Fibroblast of upper back skin (primary cell): ENCODE results near the gene ECHS1.
A peak's percentile ranks its signal among the peaks of the same experiment; 100 is the strongest.
"Not testable (repeated sequence)": the region's sequence is repeated elsewhere in the genome, so short reads cannot be mapped to it uniquely, and the experiment has no call there.

Experiments used
- DNase-seq: peaks from one replicate; pipeline ENCODE4 v3.0.0-alpha.2; 2013

Gene ECHS1

DNA sequence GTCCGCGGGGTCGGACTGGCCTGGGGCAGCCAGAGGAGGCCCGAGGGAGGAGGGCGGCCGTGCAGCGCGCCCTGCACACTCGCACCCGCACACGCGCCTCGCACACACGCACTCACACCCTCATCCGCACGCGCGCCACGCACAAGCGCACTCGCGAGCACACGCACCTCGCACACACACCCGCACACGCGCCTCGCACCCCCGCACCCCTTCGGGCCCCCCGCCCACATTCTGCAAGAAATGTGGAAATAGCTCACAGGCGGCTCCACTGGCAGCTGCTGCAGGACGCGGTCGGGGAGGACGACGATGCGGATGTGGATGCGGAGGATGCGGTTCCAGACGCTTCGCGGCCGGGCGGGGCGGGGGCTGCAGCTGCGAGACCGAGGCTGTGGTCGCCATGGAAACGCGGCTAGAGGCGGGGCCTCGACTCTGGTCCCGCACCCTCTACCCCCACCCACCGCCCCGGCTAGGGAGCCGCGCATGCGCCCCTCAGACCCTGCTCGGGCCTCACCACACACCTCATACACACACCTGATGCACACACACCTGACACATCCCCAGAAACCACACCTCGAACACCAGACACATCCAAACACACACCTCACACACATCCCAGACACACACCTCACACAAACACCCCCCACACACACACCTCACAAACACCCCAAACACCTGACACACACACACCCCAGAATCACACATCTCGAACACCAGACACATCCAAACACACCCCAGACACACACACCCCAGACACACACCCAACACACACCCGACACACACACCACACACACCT lies 36.4 kb downstream of the ECHS1 start, which contains the start of gene CALY:
Gene CALY (minus strand): TSS at position 320 of the 793 bp plus-strand sequence. CDS start 7,907 bp downstream, outside the sequence.
- DNase-seq = no peak

DNA sequence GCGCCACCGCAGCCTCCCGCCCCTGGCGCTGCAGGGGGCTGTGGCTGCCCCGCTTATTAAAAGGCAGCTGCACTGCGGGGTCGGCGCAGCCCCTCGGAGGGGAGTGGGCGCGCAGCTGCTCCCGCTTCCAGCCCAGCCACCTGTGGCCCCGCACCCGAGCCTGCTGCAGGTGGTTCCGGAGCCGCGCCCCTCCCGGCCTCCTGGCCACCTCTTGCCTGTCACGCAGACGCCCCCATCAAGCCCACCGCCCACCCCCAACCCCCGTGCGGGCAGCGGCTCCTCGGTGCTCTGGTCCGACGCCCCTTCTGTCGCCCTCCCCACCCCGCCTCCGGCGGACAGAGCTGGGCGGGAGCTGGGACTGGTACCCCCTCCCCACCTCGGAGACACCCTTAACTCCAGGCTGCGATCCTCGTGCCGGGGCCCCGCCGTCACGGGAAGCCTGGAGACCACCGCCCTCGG lies 37.0 kb downstream of the ECHS1 start:
- DNase-seq = no peak

DNA sequence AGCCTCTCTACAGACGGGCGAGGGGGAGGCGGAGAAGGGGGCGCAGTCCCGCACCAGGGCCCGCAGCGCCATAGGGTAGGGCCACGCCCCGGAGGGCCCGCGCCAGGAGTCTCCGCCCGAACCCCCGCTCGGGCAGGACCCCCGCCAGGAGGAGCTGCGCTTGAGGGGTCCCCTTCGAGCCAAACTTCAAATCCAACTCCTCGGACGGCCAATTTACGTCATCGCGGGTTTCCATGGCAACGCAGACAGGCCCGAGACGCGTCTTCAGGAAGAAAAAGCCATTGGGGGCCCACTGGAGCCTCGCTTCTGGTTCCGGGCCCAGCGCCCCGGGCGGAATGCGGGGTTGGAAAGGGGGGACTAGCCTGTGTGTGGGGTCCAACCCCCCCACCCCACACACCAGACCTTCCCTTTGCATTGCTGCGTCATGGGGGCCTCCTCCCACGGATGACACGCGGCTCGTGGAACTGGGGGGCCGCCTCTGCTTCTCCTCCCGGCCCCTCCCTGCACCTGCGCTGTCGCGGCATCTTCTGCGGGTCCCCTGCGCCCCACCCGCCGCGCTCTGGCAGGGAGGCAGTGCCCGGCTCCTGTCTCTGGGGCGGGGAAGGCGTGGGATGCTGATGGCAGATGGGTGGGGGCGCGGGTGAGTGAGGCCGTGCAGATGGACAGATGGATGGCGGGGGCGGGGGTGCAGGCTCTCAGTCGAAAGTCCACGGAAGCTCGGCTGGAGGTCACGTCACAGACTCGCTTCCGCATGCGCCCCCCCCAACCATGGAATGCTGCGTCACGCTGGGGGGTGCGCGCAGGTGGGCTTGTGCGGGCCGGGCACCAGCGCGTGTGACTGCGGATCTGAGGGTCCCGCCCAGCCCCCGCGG lies 37.7 kb downstream of the ECHS1 start:
- peak; percentile 53 for DNase-seq

DNA sequence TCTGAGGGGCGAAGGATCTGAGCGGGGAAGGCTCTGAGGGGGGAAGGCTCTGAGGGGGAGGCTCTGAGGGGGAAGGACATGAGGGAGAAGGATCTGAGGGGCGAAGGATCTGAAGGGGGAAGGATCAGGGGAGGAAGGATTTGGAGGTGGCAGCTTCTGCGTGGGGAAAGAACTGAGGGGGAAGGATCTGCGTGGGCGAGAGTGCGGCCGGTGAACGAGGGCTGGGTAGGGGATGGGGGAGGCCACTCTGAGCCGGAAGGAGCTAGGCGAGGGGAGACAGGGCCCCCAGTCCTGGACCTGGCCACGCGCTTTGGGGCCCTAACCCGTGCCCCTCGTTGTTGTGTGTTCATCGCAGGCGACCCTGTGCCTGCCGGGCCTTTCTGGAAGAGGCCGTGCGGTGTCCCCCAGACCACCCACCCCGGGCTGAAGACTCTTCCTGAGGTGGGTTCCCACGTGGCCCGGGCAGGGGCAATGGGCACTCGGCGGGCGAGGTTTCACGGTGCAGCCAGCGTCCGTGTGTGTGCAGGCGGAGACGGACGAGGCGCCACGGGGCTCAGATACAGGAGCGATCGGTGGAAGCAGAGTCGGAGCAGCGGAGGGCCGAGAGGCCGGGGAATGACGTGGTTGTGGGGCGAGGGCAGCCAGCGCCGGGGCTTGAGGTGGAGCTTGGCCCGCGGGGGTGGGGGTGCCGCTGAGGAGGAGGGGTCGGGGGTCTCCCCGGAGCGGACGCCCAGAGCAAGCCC lies 38.5 kb downstream of the ECHS1 start:
- DNase-seq = no peak

DNA sequence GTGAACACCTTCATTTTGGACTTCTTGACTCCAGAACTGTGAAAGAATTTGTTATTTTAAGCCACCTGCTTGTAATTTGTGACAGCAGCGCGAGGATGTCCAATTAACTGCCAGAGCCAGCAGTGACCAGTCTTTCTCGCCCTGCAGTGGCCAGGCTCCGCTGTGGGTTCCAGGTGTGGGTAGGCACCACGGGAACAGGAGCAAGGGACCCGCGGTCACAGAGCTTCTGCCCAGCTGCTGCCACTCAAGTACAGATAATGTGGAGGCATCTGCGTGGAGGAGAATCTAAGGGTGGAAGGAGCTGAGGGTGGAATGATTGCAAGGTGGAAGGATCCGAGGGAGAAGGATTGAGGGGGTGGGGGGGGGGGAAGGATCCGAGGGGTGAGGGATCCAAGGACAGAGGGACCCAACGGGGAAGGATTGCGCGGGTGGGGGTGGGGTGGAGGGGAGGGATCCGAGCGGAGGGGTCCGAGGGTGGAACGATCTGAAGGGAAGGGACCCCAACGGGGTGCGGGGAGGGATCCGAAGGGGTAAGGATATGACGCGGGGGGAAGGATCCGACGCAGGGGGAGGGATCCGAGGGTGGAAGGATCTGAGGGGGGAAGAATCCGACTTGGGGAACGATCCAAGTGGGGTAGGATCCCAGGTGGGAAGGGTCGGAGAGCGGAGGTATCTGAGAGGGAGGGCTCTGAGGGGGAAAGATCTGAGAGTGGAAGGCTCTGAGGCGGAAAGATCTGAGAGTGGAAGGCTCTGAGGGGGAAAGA lies 40.0 kb downstream of the ECHS1 start:
- no peak for DNase-seq

DNA sequence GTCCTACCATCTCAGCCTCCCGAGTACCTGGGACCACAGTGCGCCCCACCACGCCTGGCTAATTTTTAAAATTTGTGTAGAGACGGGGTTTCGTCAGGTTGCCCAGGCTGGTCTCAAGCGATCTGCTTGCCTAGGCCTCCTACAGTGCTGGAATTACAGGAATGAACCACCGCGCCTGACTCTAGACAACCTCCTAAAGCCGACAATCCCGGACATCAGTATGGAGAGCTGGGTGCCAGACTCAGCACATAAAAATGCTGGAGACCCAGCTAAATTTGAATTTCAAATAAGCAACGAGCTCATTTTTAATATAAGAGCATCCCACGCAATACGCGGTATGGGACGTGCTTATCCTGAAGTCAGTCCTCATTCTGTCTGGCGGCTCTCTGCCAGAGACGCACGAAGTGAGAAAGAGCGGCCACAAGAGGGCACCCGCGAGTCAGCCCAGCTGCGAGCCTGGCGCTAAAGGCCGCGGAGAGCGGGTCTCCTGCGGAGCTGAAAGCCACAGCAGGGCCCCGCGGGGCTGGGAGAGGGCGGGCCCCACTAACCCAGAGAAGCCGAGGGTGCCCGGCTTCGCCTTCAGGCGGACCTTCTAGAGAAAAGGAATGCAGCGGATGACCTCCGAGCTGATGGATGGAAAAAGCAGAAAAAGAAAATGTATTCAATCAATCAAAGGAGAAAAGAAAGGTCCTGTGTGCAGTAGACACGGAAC lies 43.5 kb downstream of the ECHS1 start:
- DNase-seq = peak; percentile 83

DNA sequence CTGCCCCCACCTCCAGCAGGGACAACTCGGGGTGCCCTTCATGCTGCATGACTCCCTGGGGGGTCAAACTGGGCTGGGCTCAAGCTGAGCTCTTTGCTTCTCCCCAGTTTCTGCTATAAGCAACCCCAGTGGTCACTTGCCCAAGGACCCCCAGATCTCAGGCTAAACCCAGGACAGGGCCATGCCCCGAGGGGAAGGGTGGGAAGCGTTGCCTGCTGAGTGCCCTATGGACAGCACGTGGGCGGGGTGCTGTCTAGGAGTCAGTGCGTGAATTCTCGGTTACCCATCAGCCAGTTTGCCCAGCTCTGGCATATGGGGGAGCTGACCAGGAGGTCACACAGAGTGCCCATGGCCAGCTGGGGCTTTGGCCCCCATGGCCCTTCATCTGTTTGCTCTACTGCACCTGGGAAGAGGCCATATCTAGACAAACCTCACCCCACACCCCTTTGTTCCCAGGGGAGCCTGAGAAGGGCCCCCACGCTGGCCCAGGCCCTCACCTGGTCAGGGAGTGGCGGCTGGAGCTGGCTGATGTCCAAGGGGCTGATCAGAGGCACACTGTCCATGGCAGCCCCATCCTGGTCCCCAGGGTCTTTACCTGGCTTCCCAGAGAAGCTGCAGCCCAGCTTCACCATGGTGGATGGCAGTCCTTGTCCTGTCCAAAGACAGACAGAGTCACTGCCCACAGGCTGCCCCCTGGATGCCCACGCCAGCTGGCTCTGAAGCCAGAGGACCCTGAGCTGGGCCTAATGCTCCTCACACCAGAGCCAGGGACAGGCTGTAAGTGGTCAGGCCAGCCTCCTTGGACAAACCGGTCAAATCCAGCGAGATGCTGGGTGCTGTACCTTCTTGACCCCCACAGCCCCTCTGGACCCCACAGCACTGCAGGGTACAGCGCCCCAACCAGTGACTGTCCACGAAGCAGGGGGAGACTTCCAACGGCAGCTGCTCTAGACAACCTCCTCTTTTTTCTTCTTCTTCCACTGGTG lies 44.5 kb downstream of the ECHS1 start:
- DNase-seq = no peak

DNA sequence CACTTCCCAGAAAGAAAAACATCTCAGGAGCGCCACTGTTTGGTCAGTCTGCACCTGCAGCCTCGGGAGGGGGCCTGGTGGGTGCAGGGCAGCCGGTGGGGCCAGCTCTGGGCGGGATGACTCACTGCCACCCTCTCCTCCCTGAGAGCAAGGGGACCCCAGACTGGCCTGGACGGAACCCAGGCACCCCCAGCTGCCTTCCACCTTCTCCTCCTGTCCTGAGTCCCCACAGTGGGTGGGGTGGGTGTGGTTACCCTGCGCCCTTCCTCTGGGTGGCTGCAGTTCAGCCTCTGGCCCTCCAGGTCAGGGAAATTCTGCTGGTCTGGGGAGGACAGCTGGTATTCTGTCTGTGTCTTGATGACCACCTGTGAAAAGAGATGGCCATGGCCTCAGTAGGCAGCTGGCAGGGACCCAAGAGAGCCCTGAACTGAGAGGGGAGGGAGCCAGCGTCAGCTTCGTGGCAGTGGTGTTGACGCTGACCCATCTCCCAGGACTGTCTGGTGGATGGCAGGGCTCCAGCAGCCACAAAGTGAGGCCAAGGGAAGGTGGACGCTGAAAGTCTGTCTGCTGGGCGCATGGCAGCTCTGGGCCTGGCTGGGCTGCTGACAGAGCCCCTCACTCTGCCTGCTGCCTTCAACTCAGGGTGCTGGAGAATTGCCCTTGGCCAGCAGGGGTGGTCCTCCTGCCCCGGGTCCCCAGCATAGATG lies 45.4 kb downstream of the ECHS1 start:
- DNase-seq = no peak

DNA sequence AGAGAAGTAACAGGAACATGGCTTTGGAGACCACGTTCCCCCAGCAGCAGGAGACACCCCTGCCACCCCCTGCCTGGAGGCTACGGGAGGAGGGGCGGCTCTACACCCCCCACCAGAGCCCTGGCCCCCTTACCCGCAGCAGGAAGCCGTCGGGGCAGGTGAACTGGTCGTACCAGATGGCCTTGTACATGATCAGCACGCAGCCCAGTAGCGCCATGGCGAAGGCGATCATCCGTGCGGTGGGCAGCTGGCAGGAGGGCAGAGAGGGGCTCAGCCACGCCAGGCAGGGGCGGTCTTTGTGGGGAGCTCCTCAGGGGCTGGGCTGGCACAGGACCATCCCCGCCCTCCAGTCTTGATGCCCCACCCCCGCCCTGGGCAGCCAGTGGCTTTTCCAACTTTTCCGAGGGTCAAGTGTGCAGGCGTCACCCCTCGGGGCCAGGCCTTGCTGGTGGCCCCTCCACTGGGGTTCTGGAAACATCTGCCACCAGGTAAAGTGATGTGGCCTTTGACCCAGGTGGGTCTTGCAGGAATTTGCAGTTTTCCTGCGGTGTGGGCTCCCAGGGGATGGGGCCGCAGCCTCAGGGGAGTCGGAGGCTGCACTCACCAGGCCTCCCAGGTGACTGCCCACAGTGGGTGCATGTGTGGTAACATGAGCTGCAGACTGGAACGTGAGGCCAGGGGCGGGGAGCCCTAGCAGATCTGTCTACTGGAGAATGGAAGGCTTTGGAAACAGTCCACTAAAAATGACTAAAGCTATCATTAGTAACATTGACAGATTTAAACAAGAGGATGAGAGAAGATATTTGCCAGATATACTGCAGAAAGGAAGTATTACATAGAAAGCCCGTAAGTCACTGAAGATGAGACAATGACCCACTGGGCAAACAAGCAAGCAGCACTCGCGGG lies 46.2 kb downstream of the ECHS1 start:
- peak; percentile 61 for DNase-seq

DNA sequence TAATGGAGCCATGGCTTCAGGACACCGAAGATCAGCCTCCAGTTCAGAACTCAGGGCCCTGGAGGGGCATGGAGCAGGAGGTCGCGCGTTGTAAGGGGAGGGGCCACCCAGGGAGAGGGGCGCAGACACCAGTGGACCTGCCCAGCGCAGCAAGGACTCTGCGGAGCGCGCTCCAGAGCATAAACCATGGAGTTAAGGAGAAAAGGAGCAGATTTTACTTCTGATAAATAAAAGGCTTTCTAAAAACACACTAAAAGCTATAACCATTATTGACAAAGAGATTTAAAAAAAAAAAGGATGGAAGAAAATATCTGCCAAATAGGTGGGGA lies 47.0 kb downstream of the ECHS1 start:
- no peak for DNase-seq

DNA sequence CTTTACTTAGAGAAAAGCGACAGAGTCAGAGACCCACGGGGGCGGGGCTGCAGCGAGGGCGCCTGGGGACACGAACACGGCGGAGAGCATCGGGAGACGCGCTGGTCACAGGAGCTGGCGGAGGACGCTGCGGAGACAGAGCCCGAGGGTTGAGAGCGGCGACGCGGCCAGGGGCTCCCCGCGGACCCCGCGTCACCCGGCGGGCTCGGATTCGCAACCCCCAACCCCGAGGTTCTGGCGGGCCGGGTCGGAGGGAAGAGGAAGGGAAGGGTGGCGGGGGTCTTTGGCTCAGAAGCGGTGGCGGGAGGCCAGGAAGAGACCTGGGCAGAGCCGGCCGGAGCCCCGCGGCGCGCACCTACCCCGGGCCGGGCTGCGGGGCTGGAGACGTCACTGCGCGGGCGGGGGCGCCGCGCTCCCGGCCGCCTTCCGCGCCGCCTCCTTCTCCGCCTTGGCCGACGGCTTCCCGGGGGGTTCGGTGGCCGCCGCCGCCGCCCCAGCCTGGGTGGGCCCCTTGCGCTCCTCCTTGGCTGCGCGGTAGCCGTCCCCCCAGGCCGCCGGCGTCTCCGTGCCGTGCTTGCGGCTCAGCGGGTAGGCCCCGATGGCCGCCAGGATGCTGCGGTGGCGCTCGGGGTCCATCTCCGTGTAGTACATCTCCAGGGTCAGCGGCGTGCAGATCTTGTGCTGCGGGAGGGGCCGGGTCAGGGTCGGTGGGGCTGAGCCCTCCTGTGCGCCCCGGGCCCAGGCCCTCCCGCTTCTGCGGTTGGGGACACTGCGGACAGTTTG lies 47.5 kb downstream of the ECHS1 start:
- DNase-seq = no peak

DNA sequence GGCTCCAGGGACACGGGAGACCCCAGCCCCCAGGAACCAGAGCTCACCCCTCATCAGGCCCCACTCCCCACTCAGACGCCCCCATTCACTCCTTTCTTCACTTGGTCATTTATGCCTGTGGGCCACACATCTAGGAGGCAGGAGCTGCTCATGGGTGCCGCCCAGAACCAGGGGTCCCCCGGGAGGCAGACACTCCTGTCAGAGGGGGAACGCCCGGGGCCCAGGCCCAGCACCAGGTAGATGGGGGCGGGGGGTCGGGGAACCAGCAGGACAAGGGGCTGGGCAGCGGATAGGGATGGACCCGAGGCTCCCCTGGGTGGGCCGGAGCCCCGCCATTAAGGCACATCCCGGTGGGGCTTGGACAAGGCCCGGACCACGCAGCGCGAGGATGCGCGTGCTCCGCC lies 48.3 kb downstream of the ECHS1 start:
- DNase-seq = no peak

DNA sequence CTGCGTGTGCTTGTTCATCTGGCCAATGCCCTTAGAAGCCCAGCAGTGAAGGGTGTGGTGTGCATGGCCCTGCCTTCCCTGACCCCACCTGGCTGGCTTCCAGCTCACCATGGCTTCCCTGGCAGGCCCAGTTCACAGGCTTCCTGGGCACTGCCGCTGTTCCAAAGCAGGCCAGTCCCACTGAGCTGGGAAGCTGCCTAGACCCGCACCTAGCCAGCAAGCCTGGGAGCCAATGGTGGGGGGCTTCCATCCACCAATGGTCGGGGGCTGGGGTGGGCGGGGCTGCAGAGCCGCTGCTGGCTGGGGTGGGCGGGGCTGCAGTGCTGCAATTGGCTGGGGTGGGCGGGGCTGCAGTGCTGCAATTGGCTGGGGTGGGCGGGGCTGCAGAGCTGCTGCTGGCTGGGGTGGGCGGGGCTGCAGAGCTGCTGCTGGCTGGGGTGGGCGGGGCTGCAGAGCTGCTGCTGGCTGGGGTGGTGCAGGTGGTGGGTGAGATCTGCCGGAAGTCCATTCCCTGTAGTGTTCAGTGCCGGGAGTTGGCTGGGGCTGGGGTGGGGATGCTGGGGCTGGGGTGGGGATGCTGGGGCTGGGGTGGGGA lies 48.9 kb downstream of the ECHS1 start:
- peak; percentile 12 for DNase-seq

DNA sequence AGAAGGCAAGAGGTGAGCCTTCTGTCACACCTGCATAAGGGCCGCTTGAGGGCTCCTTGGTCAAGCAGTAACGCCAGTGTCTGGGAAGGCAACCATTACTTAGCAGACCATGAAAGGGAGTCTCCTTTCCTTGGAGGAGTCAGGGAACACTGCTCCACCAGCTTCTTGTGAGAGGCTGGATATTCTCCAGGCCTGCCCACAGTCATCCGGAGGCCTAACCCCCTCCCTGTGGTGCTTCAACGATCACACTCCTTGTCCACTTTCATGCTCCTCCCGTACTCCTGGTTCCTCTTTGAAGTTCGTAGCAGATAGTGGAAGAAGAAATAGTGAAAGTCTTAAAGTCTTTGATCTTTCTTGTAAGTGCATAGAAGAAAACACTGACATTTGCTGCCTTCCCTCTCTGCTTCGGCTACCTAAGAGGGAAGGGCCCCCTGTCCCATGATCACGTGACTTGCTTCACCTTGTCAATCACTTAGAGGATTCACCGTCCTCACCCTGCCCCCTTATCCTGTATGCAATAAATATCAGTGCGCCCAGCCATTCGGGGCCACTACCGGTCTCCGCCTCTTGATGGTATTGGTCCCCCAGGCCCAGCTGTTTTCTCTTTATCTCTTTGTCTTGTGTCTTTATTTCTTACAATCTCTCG lies 51.0 kb downstream of the ECHS1 start:
- DNase-seq = not testable (repeated sequence)

DNA sequence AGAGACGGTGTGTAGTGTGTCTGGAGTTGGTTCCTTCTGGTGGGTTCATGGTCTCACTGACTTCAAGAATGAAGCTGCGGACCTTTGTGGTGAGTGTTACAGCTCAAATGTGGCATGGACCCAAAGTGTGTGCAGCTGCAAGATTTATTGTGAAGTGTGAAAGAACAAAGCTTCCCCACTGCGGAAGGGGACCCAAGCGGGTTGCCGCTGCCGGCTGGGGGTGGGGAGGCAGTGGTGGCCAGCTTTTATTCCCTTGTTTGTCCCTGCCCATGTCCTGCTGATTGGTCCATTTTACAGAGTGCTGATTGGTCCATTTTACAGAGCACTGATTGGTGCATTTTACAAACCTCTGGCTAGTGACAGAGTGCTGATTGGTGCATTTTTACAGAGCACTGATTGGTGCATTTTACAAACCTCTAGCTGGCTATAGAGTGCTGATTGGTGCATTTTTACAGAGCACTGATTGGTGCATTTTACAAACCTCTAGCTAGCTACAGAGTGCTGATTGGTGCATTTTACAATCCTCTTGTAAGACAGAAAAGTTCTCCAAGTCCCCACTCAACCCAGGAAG lies 52.2 kb downstream of the ECHS1 start:
- DNase-seq = not testable (repeated sequence)

DNA sequence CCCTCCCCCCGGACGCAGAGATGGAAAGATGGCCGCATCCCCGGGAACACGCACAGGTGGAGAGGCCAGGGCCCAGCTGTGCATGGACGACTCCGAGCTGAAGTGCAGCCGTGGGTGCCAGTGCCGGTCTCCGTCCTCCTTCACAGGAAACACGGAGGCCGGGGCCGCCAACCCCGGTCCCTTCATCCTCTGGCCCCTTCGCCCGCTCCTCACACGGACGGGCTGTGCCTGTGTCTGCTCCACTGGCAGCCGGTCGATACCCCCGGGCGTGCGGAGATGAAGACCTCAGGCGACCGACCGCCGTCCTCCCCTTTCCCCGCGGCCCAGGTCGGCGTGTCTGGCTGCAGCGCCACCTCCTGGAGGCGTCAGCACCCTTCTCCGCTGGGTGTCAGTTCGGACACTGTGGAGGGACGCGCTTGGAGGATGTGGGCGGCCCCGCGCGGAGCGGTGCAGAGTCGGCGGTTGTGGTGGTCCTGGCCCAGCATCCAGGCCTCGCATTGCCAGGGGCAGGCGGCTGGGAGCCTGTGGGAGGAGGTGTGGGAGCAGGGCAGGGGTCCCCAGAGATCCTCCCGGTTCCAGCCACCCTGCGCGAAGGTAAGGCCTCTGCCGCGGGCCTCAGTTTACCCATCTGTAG lies 54.5 kb downstream of the ECHS1 start:
- DNase-seq = peak; percentile 40
